GM12878 (cell line): ENCODE data around the gene SLC44A3. TPM values are rescaled to one million over a fixed set of nuclear protein-coding genes. Genes with fewer than 3 reads are reported as not detected.

ENCODE experiments used
- ATAC-seq: fragments of 200-7000 bp; cut with Tn5 transposase; 3 replicates; pipeline ENCODE4 v1.9.1; 2020; ENCODE audit warnings: mild to moderate bottlenecking, moderate library complexity
- BruUV-seq: library from RNA; stranded (reverse); fragments of 400-500 nt; replicated peaks from 2 replicates; lab custom pipeline; 2021; lab: Mats Ljungman, UMichigan
- CTCF ChIA-PET: fragments of 300-600 bp; sonication (Branson Sonifier 250); formaldehyde crosslinking; extraction: SDS; loops from one replicate; lab custom pipeline; 2021; ENCODE audit warnings: inconsistent platforms; lab: Yijun Ruan, JAX
- POLR2A ChIA-PET: fragments of 350-600 bp; formaldehyde crosslinking; extraction: SDS; loops from one replicate; lab custom pipeline; 2021; ENCODE audit warnings: inconsistent platforms; lab: Charles Lee
- RAD21 ChIA-PET: fragments of 300-600 bp; sonication (Branson Sonifier 250); formaldehyde crosslinking; loops from one replicate; lab custom pipeline; 2023; ENCODE audit warnings: antibody characterized with exemption; ENCODE audit not compliant: unreplicated experiment; lab: Charles Lee
- SMC1A ChIA-PET: fragments of 300-600 bp; sonication (Branson Sonifier 250); formaldehyde crosslinking; loops from one replicate; lab custom pipeline; 2023; ENCODE audit not compliant: unreplicated experiment, uncharacterized antibody; lab: Charles Lee
- DNase-seq: peaks from one replicate; pipeline ENCODE4 v3.0.0-alpha.2; 2011; ENCODE audit warnings: low read depth, low spot score
- FAIRE-seq: peaks from 3 replicates; lab custom pipeline; 2011; peaks lifted over from hg19 to GRCh38; lab: Jason Lieb, UNC
- H2AFZ ChIP-seq: 2 replicates; pipeline ENCODE4 v1.6.0; 2011; ENCODE audit warnings: low read depth, low read length, control low read depth; ENCODE audit not compliant: control insufficient read depth
- H3K27ac ChIP-seq: 2 replicates; pipeline ENCODE4 v1.5.1; 2011; ENCODE audit warnings: control low read depth; ENCODE audit not compliant: control insufficient read depth, insufficient read depth
- H3K27me3 ChIP-seq, 2 experiments: replicated peaks in 1 of 2; 2 replicates each; pipeline versions ENCODE4 v1.6.0 to v1.6.1; 2011; ENCODE audit warnings: low read length in 1 of 2; ENCODE audit not compliant: control insufficient read depth in 2 of 2, insufficient read depth in 2 of 2
- H3K36me3 ChIP-seq, 2 experiments: 2 replicates each; pipeline ENCODE4 v1.5.1; 2011; ENCODE audit warnings: low read length in 1 of 2; ENCODE audit not compliant: control insufficient read depth in 2 of 2, insufficient read depth in 2 of 2
- H3K4me1 ChIP-seq: 2 replicates; pipeline ENCODE4 v1.6.1; 2011; ENCODE audit warnings: mild to moderate bottlenecking, low read length, moderate library complexity, mixed read lengths; ENCODE audit not compliant: control insufficient read depth, insufficient read depth
- H3K4me2 ChIP-seq: 2 replicates; pipeline ENCODE4 v1.6.0; 2011; ENCODE audit warnings: control low read depth; ENCODE audit not compliant: control insufficient read depth, insufficient read depth
- H3K4me3 ChIP-seq: fragments of 200-600 bp; sonication (generic); 2 replicates; pipeline ENCODE4 v1.5.1; 2016
- H3K79me2 ChIP-seq: 2 replicates; pipeline ENCODE4 v1.6.0; 2011; ENCODE audit warnings: low read length; ENCODE audit not compliant: control insufficient read depth, insufficient read depth
- H3K9ac ChIP-seq: 2 replicates; pipeline ENCODE4 v1.8.0; 2011; ENCODE audit warnings: low read length, control low read depth, mixed read lengths; ENCODE audit not compliant: control insufficient read depth, insufficient read depth
- H3K9me3 ChIP-seq: replicated peaks from 3 replicates; pipeline ENCODE4 v1.5.1; 2011; ENCODE audit warnings: mild to moderate bottlenecking, low read length; ENCODE audit not compliant: control insufficient read depth, insufficient read depth
- H4K20me1 ChIP-seq: 2 replicates; pipeline ENCODE4 v1.6.0; 2011; ENCODE audit not compliant: control insufficient read depth, insufficient read depth
- IKZF2 ChIP-seq, 2 experiments: fragments of 450-650 bp; IDR thresholded peaks; 2 replicates each; pipeline ENCODE4 v1.6.1; 2017; ENCODE audit warnings: mild to moderate bottlenecking in 2 of 2, moderate library complexity in 2 of 2
- NFXL1 ChIP-seq: fragments of 450-650 bp; IDR thresholded peaks from 2 replicates; pipeline ENCODE4 v1.6.1; 2017; ENCODE audit warnings: antibody characterized with exemption, mild to moderate bottlenecking, borderline replicate concordance
- PAX8 ChIP-seq: fragments of 450-650 bp; IDR thresholded peaks from 2 replicates; pipeline ENCODE4 v1.6.1; 2017; ENCODE audit warnings: mild to moderate bottlenecking, moderate library complexity
- SPI1 ChIP-seq: IDR thresholded peaks from 2 replicates; pipeline ENCODE4 v1.6.1; 2011; ENCODE audit warnings: low read depth, mild to moderate bottlenecking, low read length, moderate library complexity, borderline replicate concordance; ENCODE audit not compliant: insufficient read depth
- ZNF687 ChIP-seq: fragments of 450-650 bp; IDR thresholded peaks from 2 replicates; pipeline ENCODE4 v1.6.1; 2017; ENCODE audit warnings: mild to moderate bottlenecking, moderate library complexity
- ZZZ3 ChIP-seq: IDR thresholded peaks from 2 replicates; pipeline ENCODE4 v1.6.1; 2011; ENCODE audit warnings: low read depth; ENCODE audit not compliant: control insufficient read depth, insufficient read length
- WGBS: methylation state at CpG from one replicate; pipeline ENCODE4 v1.1.6; 2016; ENCODE audit warnings: low lambda C conversion rate; ENCODE audit not compliant: insufficient replicate concordance, insufficient coverage; ENCODE audit errors: missing lambda C conversion rate; 5-methylcytosine and 5-hydroxymethylcytosine counted together
- in situ Hi-C: fragments of 300-500 bp; cut with MboI; formaldehyde crosslinking; loops from 9 replicates; pipeline ENCODE4 v1.14.3; 2018; ENCODE audit warnings: mixed read lengths
- intact Hi-C: fragments of 100-400 bp; cut with micrococcal nuclease; formaldehyde crosslinking; loops from one replicate; pipeline ENCODE4 v1.14.2; 2022; ENCODE audit not compliant: unreplicated experiment
- polyA plus RNA-seq, 11 experiments: library from polyadenylated mRNA; depleted of rRNA in 4 of 11; unstranded in 6 of 11; stranded (reverse) in 5 of 11; fragments of >200 nt; fragmentation: Nextera tagmentation in 4 of 11; fragmentation: Illumina TruSeq in 1 of 11; extraction: Ambion mirVana in 4 of 11; extraction: Trizol in 1 of 11; gene quantifications; 1 replicate in 1 of 11; 2 replicates in 10 of 11; pipeline versions ENCODE4 v1.2.1 to v1.2.3, GENCODE V29; 2011 to 2016; ENCODE audit warnings: inconsistent platforms in 2 of 11, missing spikeins in 2 of 11, low read depth in 1 of 11
- total RNA-seq, 4 experiments: library from RNA; depleted of rRNA in 3 of 4; stranded (reverse); fragments of >200 nt in 3 of 4; fragmentation: Illumina TruSeq in 1 of 4; extraction: Trizol in 1 of 4; gene quantifications; 2 replicates each; pipeline versions ENCODE4 v1.2.1 to v1.2.3, GENCODE V29; 2013 to 2021

Gene SLC44A3
- total and polyA plus RNA-seq, 10 of the 15 experiments (the other 5 are each of a cell fraction or from before 2014, with no cell fraction given), result not detected

DNA sequence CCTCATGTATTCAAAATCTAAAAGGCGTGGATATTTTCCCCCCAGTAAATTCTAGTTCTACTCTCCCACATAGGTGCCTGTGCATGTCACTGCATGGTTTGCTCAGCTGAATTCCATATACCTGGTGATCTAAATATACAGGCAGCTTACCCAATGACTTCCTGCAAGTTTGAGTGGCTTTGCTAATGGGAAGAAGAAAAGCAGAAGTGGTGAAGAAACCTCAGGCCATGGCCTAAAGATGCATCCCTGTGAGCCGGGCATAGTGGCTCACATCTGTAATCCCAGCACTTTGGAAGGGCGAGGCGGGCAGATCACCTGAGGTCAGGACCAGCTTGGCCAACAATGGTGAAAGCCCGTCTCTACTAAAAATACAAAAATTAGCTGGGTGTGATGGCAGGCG, 11.5 kb downstream of the SLC44A3 start:
- POLR2A ChIA-PET, result no interaction called here
- Histone ChIP-seq H3K27me3 (no peaks in the 10 kb centered on the region), H3K4me1 (no peaks in the 10 kb centered on the region), H2AFZ (no peak overlapping the region), H3K79me2 (no peaks in the 10 kb centered on the region), H3K4me3 (no peak overlapping the region), H4K20me1 (no peaks in the 10 kb centered on the region), H3K9me3 (no peaks in the 10 kb centered on the region), H3K9ac (no peak overlapping the region), H3K36me3 (no peaks in the 10 kb centered on the region), H3K4me2 (no peak overlapping the region), H3K27ac (no peak overlapping the region)
- RAD21 ChIA-PET, result interaction anchor here (1.2 to 2.1 kb wide), 2 partner anchors 23 to 402 kb away, joined by 3 to 7 read pairs; partner anchors contain the start of gene RWDD3
- WGBS, result 44% methylated on average over 6 of the region's 6 CpGs
- SMC1A ChIA-PET, result no interaction called here
- DNase-seq, result no peak
- no peak for ATAC-seq
- FAIRE-seq, result no peak
- no peak for TF ChIP-seq ZZZ3
- TF ChIP-seq SPI1, result peak; percentile 67; the same call in 1 of the 2 replicates
- TF ChIP-seq NFXL1, result no peak
- no peak for TF ChIP-seq ZNF687
- TF ChIP-seq IKZF2 (IDR thresholded peaks at IDR 0.05), result no peak
- no peak for TF ChIP-seq PAX8
- intact Hi-C loops (no loop called here), in situ Hi-C loops (no loop called here)
- no TSS peak for BruUV-seq
- CTCF ChIA-PET, result interaction anchor here (2.2 kb wide), 1 partner anchor 23 kb away, joined by 8 read pairs; no protein-coding TSS in a partner anchor
